Heart left ventricle (tissue), 16 donors: ENCODE data around the gene TNFRSF13B. TPM values are rescaled to one million over a fixed set of nuclear protein-coding genes. Genes with fewer than 3 reads are reported as not detected.
A peak's percentile ranks its signal among the peaks of the same experiment; 100 is the strongest.

Source experiments
- ATAC-seq, 4 donors: fragments of 200-7000 bp; cut with Tn5 transposase; one replicate each; pipeline ENCODE4 v1.9.1; 2020 to 2022; ENCODE audit warnings: moderate library complexity in 4 of 4, mild to moderate bottlenecking in 3 of 4, moderate number of reproducible peaks in 1 of 4
- DNase-seq, 5 donors: peaks; one replicate each; pipeline ENCODE4 v3.0.0-alpha.2; 2020
- H3K27ac ChIP-seq, 12 donors: fragments of 200-600 bp; sonication (generic) in 4 of 12; one replicate each; pipeline versions ENCODE4 v1.5.0 to v1.8.0; 2016 to 2022; ENCODE audit warnings: mild to moderate bottlenecking in 2 of 12
- H3K27me3 ChIP-seq, 9 donors: fragments of 200-600 bp; sonication (generic) in 2 of 9; one replicate each; pipeline versions ENCODE4 v1.5.1 to v1.8.0; 2016 to 2022; ENCODE audit warnings: mild to moderate bottlenecking in 3 of 9
- H3K36me3 ChIP-seq, 9 donors: fragments of 200-600 bp; sonication (generic) in 2 of 9; one replicate each; pipeline versions ENCODE4 v1.5.0 to v1.8.0; 2018 to 2022; ENCODE audit warnings: mild to moderate bottlenecking in 2 of 9
- H3K4me1 ChIP-seq, 12 donors: fragments of 200-600 bp; sonication (generic) in 4 of 12; one replicate each; pipeline versions ENCODE4 v1.5.0 to v1.8.0; 2016 to 2022; ENCODE audit warnings: mild to moderate bottlenecking in 3 of 12
- H3K4me3 ChIP-seq, 12 donors: fragments of 200-600 bp; sonication (generic) in 4 of 12; one replicate each; pipeline versions ENCODE4 v1.5.0 to v1.8.0; 2017 to 2022; ENCODE audit warnings: mild to moderate bottlenecking in 9 of 12, moderate library complexity in 4 of 12
- H3K9me3 ChIP-seq, 12 donors: fragments of 200-600 bp; sonication (generic) in 4 of 12; one replicate each; pipeline versions ENCODE4 v1.5.0 to v1.8.0; 2016 to 2022; ENCODE audit warnings: mild to moderate bottlenecking in 1 of 12
- CTCF ChIP-seq, 12 donors: fragments of 200-600 bp; sonication (generic) in 4 of 12; IDR thresholded peaks; one replicate each; pipeline versions ENCODE4 v1.5.0 to v1.8.0; 2018 to 2022; ENCODE audit warnings: antibody characterized with exemption in 12 of 12, mild to moderate bottlenecking in 5 of 12
- POLR2A ChIP-seq, 2 donors: fragments of 450-650 bp; IDR thresholded peaks; one replicate each; pipeline ENCODE4 v1.6.1; 2017; ENCODE audit warnings: antibody characterized with exemption in 2 of 2, mild to moderate bottlenecking in 2 of 2, moderate library complexity in 2 of 2
- WGBS, 4 donors: extraction: QIAGEN DNeasy Blood & Tissue Kit in 2 of 4; methylation state at CpG; one replicate each; pipeline versions ENCODE4 v1.1.5 to v1.1.7; 2013 to 2018; 5-methylcytosine and 5-hydroxymethylcytosine counted together
- intact Hi-C, 10 donors: fragments of 100-400 bp; cut with DNase I; formaldehyde crosslinking; loops; one replicate each; pipeline versions ENCODE4 v1.11.1 to v1.14.2; 2022
- polyA plus RNA-seq, 2 donors: library from polyadenylated mRNA; stranded (reverse); fragments of 200-250 nt; gene quantifications; one replicate each; pipeline ENCODE4 v1.2.3, GENCODE V29; 2013
- total RNA-seq, 9 donors: library from RNA; depleted of rRNA in 2 of 9; stranded (reverse); fragments of >200 nt in 2 of 9; fragmentation: NEBNext Ultra II Directional in 3 of 9; extraction: Animal tissue kit (Norgen Biotek cat#: 25700) in 3 of 9; gene quantifications; one replicate each; pipeline versions ENCODE4 v1.1.0 to v1.2.4, GENCODE V29; 2016 to 2023
- donor health status: ischemic (EF 13 %, LVEDD 7.1; RV severe dilation, severe dysfunction).
- donor health status: healthy with polysubstance abuse.
- donor health status: DM: no; HTN: yes; CAD: no.
- donor health status: DM: no; HTN: no; CAD: no.
- donor health status: ischemic (EF 25% LVEDD 6.9; RV normal size, moderate dysfunction).
- donor health status: ischemic (EF 25% LVEDD 5.7; RV mildly dilated, moderate dysfunction).
- donor health status: healthy.
- donor health status: DM: yes; HTN: yes; CAD: no.
- donor health status: ischemic (EF 35%, LVEDD 5.7; RV mildly dilated, moderate dysfunction).
- donor health status: nonischemic (EF 11% LVEDD 7.7; RV severe dilation, severe dysfunction).
- donor health status: DM: yes; HTN: yes; CAD: no.
- donor health status: PGD.
- donor health status: ischemic (EF 29% LVEDD 5.4; RV normal size, mild dysfunction).
- donor health status: nonischemic (EF 23%, LVEDD 6.1; RV moderate dilation, normal function).

The TNFRSF13B gene
- total and polyA plus RNA-seq, 11 donors: not detected

- peak in 1 of 5 donors; percentile 26 for DNase-seq
- TF ChIP-seq CTCF (IDR thresholded peaks at IDR 0.05) (no peak), POLR2A (IDR thresholded peaks at IDR 0.05) (no peak)
- no peak overlapping the region for H3K27ac ChIP-seq
- intact Hi-C loops: no loop called here
- H3K36me3 ChIP-seq: no peaks in the 10 kb centered on the region
- no peak for ATAC-seq
- no peak overlapping the region for H3K4me3 ChIP-seq
- H3K27me3 ChIP-seq: no peaks in the 10 kb centered on the region
- no peaks in the 10 kb centered on the region for H3K9me3 ChIP-seq
- 94 to 95% (median 95%) methylated on average over 12 to 13 of the region's 13 CpGs for WGBS, 4 donors
- peaks cover 0 to 28% (median 22%) of the 10 kb centered on the region in 12 donors for H3K4me1 ChIP-seq
Observed at GRCh38 chr17:17019891-17020456, 48.1 kb upstream of the TNFRSF13B start.

GRCh38 chr17:17019430-17019762 lies 47.5 kb upstream of the TNFRSF13B start:
- no peak overlapping the region for H3K27ac ChIP-seq
- no peaks in the 10 kb centered on the region for H3K27me3 ChIP-seq
- intact Hi-C loops: no loop called here
- ATAC-seq (no peak), DNase-seq (no peak)
- no peak overlapping the region for H3K4me3 ChIP-seq
- TF ChIP-seq POLR2A (IDR thresholded peaks at IDR 0.05) (no peak), CTCF (IDR thresholded peaks at IDR 0.05) (no peak)
- H3K4me1 ChIP-seq: peaks cover 0 to 22% (median 18%) of the 10 kb centered on the region in 12 donors
- H3K36me3 ChIP-seq: no peaks in the 10 kb centered on the region
- 87 to 95% (median 90%) methylated on average over 5 of the region's 5 CpGs for WGBS, 4 donors
- no peaks in the 10 kb centered on the region for H3K9me3 ChIP-seq

GRCh38 chr17:17018612-17019429 lies 46.9 kb upstream of the TNFRSF13B start:
- 95 to 98% (median 97%) methylated on average over 5 to 10 of the region's 10 CpGs for WGBS, 4 donors
- Histone ChIP-seq H3K27me3 (no peaks in the 10 kb centered on the region), H3K27ac (no peak overlapping the region), H3K4me1 (peaks cover 0 to 22% (median 18%) of the 10 kb centered on the region in 12 donors), H3K4me3 (no peak overlapping the region), H3K36me3 (no peaks in the 10 kb centered on the region), H3K9me3 (no peaks in the 10 kb centered on the region)
- no peak for ATAC-seq
- DNase-seq: peak in 2 of 5 donors; percentile 16 to 40
- TF ChIP-seq POLR2A (IDR thresholded peaks at IDR 0.05): no peak
- TF ChIP-seq CTCF (IDR thresholded peaks at IDR 0.05): no peak
- intact Hi-C loops: no loop called here

GRCh38 chr17:17018021-17018441 lies 46.1 kb upstream of the TNFRSF13B start:
- Histone ChIP-seq H3K9me3 (no peaks in the 10 kb centered on the region), H3K27ac (no peak overlapping the region), H3K27me3 (no peaks in the 10 kb centered on the region), H3K4me3 (no peak overlapping the region), H3K4me1 (peaks cover 0 to 22% (median 18%) of the 10 kb centered on the region in 12 donors), H3K36me3 (no peaks in the 10 kb centered on the region)
- intact Hi-C loops: no loop called here
- DNase-seq (peak in 2 of 5 donors; percentile 17 to 26), ATAC-seq (no peak)
- 81 to 92% (median 88%) methylated on average over 9 to 11 of the region's 11 CpGs for WGBS, 4 donors
- no peak for TF ChIP-seq POLR2A (IDR thresholded peaks at IDR 0.05)
- TF ChIP-seq CTCF (IDR thresholded peaks at IDR 0.05): no peak
